SK-N-SH treated with all-trans-retinoic acid at 6 μM for 48 hours (cell line): Measurements from ENCODE around the gene THAP12.

Experiments used
- ATAC-seq: fragments of 200-7000 bp; cut with Tn5 transposase; 3 replicates; pipeline ENCODE4 v1.9.1; 2020; ENCODE audit warnings: mild to moderate bottlenecking, moderate library complexity
- BACH2 ChIP-seq: fragments of 250-450 bp; sonication (Bioruptor Pico); IDR thresholded peaks from 2 replicates; pipeline ENCODE4 v1.9.0; 2021; ENCODE audit warnings: mild to moderate bottlenecking, borderline replicate concordance
- GLIS3 ChIP-seq: fragments of 250-450 bp; sonication (Bioruptor Pico); IDR thresholded peaks from 2 replicates; pipeline ENCODE4 v1.5.0; 2020; ENCODE audit warnings: mild to moderate bottlenecking, moderate library complexity
- ISL1 ChIP-seq: fragments of 250-450 bp; sonication (Bioruptor Pico); IDR thresholded peaks from 2 replicates; pipeline ENCODE4 v2.1.2; 2022; ENCODE audit warnings: mild to moderate bottlenecking, moderate library complexity
- OSR1 ChIP-seq: fragments of 250-450 bp; sonication (Bioruptor Pico); IDR thresholded peaks from 2 replicates; pipeline ENCODE4 v1.8.0; 2022; ENCODE audit warnings: moderate library complexity, mild to moderate bottlenecking, inconsistent platforms
- PPARA ChIP-seq: fragments of 250-450 bp; sonication (Bioruptor Pico); IDR thresholded peaks from 2 replicates; pipeline ENCODE4 v1.5.0; 2020; ENCODE audit warnings: mild to moderate bottlenecking, borderline replicate concordance
- RARB ChIP-seq: fragments of 250-450 bp; sonication (Bioruptor Pico); IDR thresholded peaks from 2 replicates; pipeline ENCODE4 v1.8.0; 2021; ENCODE audit warnings: mild to moderate bottlenecking, moderate library complexity
- SNAI2 ChIP-seq: fragments of 250-450 bp; sonication (Bioruptor Pico); IDR thresholded peaks from 2 replicates; pipeline ENCODE4 v1.5.0; 2020; ENCODE audit warnings: mild to moderate bottlenecking, moderate library complexity
- TCF4 ChIP-seq: fragments of 250-450 bp; sonication (Bioruptor Pico); IDR thresholded peaks from 2 replicates; pipeline ENCODE4 v1.8.0; 2021; ENCODE audit warnings: mild to moderate bottlenecking, moderate library complexity, borderline replicate concordance
- TOX ChIP-seq: fragments of 250-450 bp; sonication (Bioruptor Pico); IDR thresholded peaks from 2 replicates; pipeline ENCODE4 v1.8.0; 2021; ENCODE audit warnings: mild to moderate bottlenecking, moderate library complexity, borderline replicate concordance
- ZC3H10 ChIP-seq: fragments of 250-450 bp; sonication (Bioruptor Pico); IDR thresholded peaks from 2 replicates; pipeline ENCODE4 v1.5.1; 2021; ENCODE audit warnings: mild to moderate bottlenecking, moderate library complexity
- ZFP3 ChIP-seq: fragments of 250-450 bp; sonication (Bioruptor Pico); IDR thresholded peaks from 2 replicates; pipeline ENCODE4 v1.5.0; 2020; ENCODE audit warnings: mild to moderate bottlenecking, moderate library complexity
- ZFP30 ChIP-seq: fragments of 450-650 bp; formaldehyde crosslinking; IDR thresholded peaks from 2 replicates; pipeline ENCODE4 v1.5.0; 2022; ENCODE audit warnings: mild to moderate bottlenecking, moderate library complexity
- TF ChIP-seq, protein P1 (sequence below): fragments of 250-450 bp; sonication (Bioruptor Pico); IDR thresholded peaks from 2 replicates; pipeline ENCODE4 v1.8.0; 2020; ENCODE audit warnings: mild to moderate bottlenecking, moderate library complexity, borderline replicate concordance
- TF ChIP-seq, protein P2 (sequence below): fragments of 250-450 bp; sonication (Bioruptor Pico); IDR thresholded peaks from 2 replicates; pipeline ENCODE4 v1.5.0; 2020; ENCODE audit warnings: mild to moderate bottlenecking, moderate library complexity
- TF ChIP-seq, protein P3 (sequence below): fragments of 250-450 bp; sonication (Bioruptor Pico); IDR thresholded peaks from 2 replicates; pipeline ENCODE4 v1.5.1; 2021; ENCODE audit warnings: mild to moderate bottlenecking, moderate library complexity
- TF ChIP-seq, protein P4 (sequence below): fragments of 250-450 bp; sonication (Bioruptor Pico); IDR thresholded peaks from 2 replicates; pipeline ENCODE4 v1.8.0; 2021; ENCODE audit warnings: low read depth, mild to moderate bottlenecking, moderate library complexity, borderline replicate concordance

The THAP12 gene

DNA sequence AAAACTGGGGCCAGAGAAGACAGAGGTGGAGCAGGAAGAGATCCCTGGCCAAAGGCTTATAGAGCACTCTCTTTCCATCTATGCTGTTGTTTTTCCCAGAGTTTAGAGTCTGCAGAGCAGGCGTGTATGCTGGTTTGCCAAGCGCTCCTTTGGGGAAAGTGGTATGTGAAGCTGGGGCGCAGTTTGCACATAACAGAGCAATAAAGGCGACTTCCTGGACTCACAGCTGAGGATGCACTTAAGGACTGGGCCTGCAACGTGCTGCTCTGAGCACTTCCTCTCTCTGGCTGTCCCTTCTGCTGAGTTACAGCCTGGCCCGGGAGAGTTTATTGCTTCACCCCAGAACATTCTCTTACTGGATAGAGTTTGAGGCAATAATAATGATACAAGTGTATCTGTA is 41.7 kb downstream of the THAP12 start (continued):
- TF ChIP-seq BACH2 (CRISPR knock-in tag), result no peak
- TF ChIP-seq, protein P1, sequence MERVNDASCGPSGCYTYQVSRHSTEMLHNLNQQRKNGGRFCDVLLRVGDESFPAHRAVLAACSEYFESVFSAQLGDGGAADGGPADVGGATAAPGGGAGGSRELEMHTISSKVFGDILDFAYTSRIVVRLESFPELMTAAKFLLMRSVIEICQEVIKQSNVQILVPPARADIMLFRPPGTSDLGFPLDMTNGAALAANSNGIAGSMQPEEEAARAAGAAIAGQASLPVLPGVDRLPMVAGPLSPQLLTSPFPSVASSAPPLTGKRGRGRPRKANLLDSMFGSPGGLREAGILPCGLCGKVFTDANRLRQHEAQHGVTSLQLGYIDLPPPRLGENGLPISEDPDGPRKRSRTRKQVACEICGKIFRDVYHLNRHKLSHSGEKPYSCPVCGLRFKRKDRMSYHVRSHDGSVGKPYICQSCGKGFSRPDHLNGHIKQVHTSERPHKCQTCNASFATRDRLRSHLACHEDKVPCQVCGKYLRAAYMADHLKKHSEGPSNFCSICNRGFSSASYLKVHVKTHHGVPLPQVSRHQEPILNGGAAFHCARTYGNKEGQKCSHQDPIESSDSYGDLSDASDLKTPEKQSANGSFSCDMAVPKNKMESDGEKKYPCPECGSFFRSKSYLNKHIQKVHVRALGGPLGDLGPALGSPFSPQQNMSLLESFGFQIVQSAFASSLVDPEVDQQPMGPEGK (CRISPR knock-in tag), result no peak

- ATAC-seq, result no peak
- TF ChIP-seq, protein P1 (CRISPR knock-in tag), result no peak
- TF ChIP-seq ISL1 (CRISPR knock-in tag), result no peak
- no peak for TF ChIP-seq ZFP3 (CRISPR knock-in tag)
- TF ChIP-seq, protein P2, sequence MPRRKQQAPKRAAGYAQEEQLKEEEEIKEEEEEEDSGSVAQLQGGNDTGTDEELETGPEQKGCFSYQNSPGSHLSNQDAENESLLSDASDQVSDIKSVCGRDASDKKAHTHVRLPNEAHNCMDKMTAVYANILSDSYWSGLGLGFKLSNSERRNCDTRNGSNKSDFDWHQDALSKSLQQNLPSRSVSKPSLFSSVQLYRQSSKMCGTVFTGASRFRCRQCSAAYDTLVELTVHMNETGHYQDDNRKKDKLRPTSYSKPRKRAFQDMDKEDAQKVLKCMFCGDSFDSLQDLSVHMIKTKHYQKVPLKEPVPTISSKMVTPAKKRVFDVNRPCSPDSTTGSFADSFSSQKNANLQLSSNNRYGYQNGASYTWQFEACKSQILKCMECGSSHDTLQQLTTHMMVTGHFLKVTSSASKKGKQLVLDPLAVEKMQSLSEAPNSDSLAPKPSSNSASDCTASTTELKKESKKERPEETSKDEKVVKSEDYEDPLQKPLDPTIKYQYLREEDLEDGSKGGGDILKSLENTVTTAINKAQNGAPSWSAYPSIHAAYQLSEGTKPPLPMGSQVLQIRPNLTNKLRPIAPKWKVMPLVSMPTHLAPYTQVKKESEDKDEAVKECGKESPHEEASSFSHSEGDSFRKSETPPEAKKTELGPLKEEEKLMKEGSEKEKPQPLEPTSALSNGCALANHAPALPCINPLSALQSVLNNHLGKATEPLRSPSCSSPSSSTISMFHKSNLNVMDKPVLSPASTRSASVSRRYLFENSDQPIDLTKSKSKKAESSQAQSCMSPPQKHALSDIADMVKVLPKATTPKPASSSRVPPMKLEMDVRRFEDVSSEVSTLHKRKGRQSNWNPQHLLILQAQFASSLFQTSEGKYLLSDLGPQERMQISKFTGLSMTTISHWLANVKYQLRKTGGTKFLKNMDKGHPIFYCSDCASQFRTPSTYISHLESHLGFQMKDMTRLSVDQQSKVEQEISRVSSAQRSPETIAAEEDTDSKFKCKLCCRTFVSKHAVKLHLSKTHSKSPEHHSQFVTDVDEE (CRISPR knock-in tag), result no peak
- TF ChIP-seq OSR1, result no peak
Measured at GRCh38 chr11:76337923-76338322, 43.0 kb downstream of the THAP12 start.

- ATAC-seq, result no peak
Measured at GRCh38 chr11:76337469-76337868, 43.5 kb downstream of the THAP12 start.

DNA sequence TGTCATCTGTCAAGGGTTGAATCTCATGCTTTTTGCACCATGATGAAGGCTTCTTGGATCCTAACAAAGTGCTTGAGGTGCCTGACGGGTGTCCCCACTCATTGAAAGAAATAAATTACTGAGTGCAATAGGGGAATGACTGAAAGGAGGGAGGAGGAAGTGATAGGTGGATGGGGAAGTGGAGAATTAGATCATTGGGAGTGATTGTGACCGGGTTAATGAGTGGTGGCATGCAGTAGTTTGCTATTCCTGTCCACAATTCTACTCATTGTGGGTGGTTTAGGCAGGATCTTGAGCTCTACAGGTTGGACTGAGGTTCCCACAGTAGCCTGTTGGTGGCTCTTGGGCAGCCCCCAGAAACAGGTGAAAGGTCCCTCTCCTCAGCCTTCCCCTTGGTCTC is 44.3 kb downstream of the THAP12 start:
- ATAC-seq, result no peak
- TF ChIP-seq, protein P1 (CRISPR knock-in tag), result no peak
- no peak for TF ChIP-seq SNAI2 (CRISPR knock-in tag)
- TF ChIP-seq, protein P3, sequence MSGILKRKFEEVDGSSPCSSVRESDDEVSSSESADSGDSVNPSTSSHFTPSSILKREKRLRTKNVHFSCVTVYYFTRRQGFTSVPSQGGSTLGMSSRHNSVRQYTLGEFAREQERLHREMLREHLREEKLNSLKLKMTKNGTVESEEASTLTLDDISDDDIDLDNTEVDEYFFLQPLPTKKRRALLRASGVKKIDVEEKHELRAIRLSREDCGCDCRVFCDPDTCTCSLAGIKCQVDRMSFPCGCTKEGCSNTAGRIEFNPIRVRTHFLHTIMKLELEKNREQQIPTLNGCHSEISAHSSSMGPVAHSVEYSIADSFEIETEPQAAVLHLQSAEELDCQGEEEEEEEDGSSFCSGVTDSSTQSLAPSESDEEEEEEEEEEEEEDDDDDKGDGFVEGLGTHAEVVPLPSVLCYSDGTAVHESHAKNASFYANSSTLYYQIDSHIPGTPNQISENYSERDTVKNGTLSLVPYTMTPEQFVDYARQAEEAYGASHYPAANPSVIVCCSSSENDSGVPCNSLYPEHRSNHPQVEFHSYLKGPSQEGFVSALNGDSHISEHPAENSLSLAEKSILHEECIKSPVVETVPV (CRISPR knock-in tag), result no peak
- TF ChIP-seq ZC3H10 (CRISPR knock-in tag), result no peak

More at GRCh38 chr11:76337469-76337868, 43.5 kb downstream of the THAP12 start:
- TF ChIP-seq RARB, result no peak
- TF ChIP-seq TOX (CRISPR knock-in tag), result no peak

DNA sequence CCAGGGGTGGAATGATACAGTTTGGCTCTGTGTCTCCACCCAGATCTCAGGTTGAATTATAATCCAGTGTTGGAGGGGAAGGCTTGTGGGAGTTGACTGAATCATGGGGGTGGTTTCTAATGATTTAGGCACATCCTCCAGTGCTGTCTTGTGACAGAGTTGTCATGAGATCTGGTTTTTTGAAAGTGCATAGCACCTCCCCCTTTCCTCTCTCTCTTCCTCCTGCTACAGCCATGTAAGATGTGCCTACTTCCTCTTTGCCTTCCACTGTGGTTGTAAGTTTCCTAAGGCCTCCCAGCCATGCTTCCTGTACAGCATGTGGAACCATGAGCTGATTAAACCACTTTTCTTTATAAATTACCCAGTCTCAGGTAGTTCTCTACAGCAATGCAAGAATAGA is 45.1 kb downstream of the THAP12 start:
- ATAC-seq, result no peak
- TF ChIP-seq, protein P4, sequence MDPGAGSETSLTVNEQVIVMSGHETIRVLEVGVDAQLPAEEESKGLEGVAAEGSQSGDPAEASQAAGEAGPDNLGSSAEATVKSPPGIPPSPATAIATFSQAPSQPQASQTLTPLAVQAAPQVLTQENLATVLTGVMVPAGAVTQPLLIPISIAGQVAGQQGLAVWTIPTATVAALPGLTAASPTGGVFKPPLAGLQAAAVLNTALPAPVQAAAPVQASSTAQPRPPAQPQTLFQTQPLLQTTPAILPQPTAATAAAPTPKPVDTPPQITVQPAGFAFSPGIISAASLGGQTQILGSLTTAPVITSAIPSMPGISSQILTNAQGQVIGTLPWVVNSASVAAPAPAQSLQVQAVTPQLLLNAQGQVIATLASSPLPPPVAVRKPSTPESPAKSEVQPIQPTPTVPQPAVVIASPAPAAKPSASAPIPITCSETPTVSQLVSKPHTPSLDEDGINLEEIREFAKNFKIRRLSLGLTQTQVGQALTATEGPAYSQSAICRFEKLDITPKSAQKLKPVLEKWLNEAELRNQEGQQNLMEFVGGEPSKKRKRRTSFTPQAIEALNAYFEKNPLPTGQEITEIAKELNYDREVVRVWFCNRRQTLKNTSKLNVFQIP (CRISPR knock-in tag), result no peak
- TF ChIP-seq, protein P3 (CRISPR knock-in tag), result no peak
- no peak for TF ChIP-seq ISL1 (CRISPR knock-in tag)
- TF ChIP-seq PPARA (CRISPR knock-in tag), result no peak
- TF ChIP-seq TCF4 (CRISPR knock-in tag), result no peak
- no peak for TF ChIP-seq GLIS3 (CRISPR knock-in tag)
- TF ChIP-seq ZFP30, result no peak
- TF ChIP-seq OSR1, result no peak
- TF ChIP-seq ZC3H10 (CRISPR knock-in tag), result no peak
- TF ChIP-seq, protein P2 (CRISPR knock-in tag), result no peak
- TF ChIP-seq, all 23 proteins: peak for 0
